Fibroblast of skin of left biceps (primary cell): ENCODE data around the gene RUNX3.
A peak's percentile ranks its signal among the peaks of the same experiment; 100 is the strongest.

Experiments used
- DNase-seq, 2 experiments: peaks; one replicate each; pipeline ENCODE4 v3.0.0-alpha.2; 2013; ENCODE audit warnings: low read depth in 2 of 2

The RUNX3 gene

GRCh38 chr1:24886241-24886640 is 43.8 kb downstream of the RUNX3 start:
- no peak for DNase-seq

GRCh38 chr1:24884751-24885150 is 45.3 kb downstream of the RUNX3 start:
- no peak for DNase-seq

- DNase-seq, result no peak
Measured at GRCh38 chr1:24881034-24881433, 49.0 kb downstream of the RUNX3 start.

- DNase-seq, result peak; percentile 45 to 49
Measured at GRCh38 chr1:24878775-24879742, 51.0 kb downstream of the RUNX3 start.

GRCh38 chr1:24878045-24878444 is 52.0 kb downstream of the RUNX3 start:
- DNase-seq, result no peak

- DNase-seq, result no peak
Measured at GRCh38 chr1:24875991-24876506, 54.0 kb downstream of the RUNX3 start.

GRCh38 chr1:24875257-24875656 is 54.8 kb downstream of the RUNX3 start:
- no peak for DNase-seq

- no peak for DNase-seq
Measured at GRCh38 chr1:24874611-24875234, 55.4 kb downstream of the RUNX3 start.

- DNase-seq, result no peak
Measured at GRCh38 chr1:24874056-24874455, 56.0 kb downstream of the RUNX3 start.

GRCh38 chr1:24873148-24873547 is 56.9 kb downstream of the RUNX3 start:
- no peak for DNase-seq

- no peak for DNase-seq
Measured at GRCh38 chr1:24872061-24872850, 57.8 kb downstream of the RUNX3 start.

- no peak for DNase-seq
Measured at GRCh38 chr1:24871306-24871901, 58.7 kb downstream of the RUNX3 start.

GRCh38 chr1:24870551-24871195 is 59.4 kb downstream of the RUNX3 start:
- DNase-seq, result no peak

GRCh38 chr1:24868016-24868875 is 61.8 kb downstream of the RUNX3 start:
- DNase-seq, result no peak

- DNase-seq, result no peak
Measured at GRCh38 chr1:24867084-24867870, 62.8 kb downstream of the RUNX3 start.

- no peak for DNase-seq
Measured at GRCh38 chr1:24866211-24867083, 63.6 kb downstream of the RUNX3 start.

- DNase-seq, result no peak
Measured at GRCh38 chr1:24865587-24865986, 64.5 kb downstream of the RUNX3 start.

GRCh38 chr1:24865168-24865567 is 64.9 kb downstream of the RUNX3 start:
- DNase-seq, result no peak
